Testis (tissue), 2 donors: Measurements from ENCODE around the gene FNDC3A.

Source experiments
- CTCF ChIP-seq, 3 experiments: fragments of 450-650 bp in 2 of 3; fragments of 200-600 bp in 1 of 3; sonication (generic) in 1 of 3; IDR thresholded peaks; one replicate each; pipeline ENCODE4 v1.5.1; 2016 to 2019; ENCODE audit warnings: antibody characterized with exemption in 3 of 3, mild to moderate bottlenecking in 2 of 3, moderate library complexity in 1 of 3
- POLR2A ChIP-seq: fragments of 450-650 bp; IDR thresholded peaks from one replicate; pipeline ENCODE4 v1.6.1; 2017; ENCODE audit warnings: antibody characterized with exemption, mild to moderate bottlenecking, moderate library complexity

- TF ChIP-seq POLR2A (no peak), CTCF (IDR thresholded peaks at IDR 0.05) (no peak)
Observed at GRCh38 chr13:49210669-49211068, 235.0 kb downstream of the FNDC3A start.
